H4 (cell line): ENCODE results near the gene OVCA2. TPM values are rescaled to one million over a fixed set of nuclear protein-coding genes. Genes with fewer than 3 reads are reported as not detected.

Experiments used
- DNase-seq: peaks from one replicate; pipeline ENCODE4 v3.0.0-alpha.2; 2015; ENCODE audit warnings: low spot score
- total RNA-seq: library from RNA; depleted of rRNA; stranded (reverse); fragments of >200 nt; shearing (Covaris generic); gene quantifications from 2 replicates; pipeline ENCODE4 v1.2.3, GENCODE V29; 2014

Gene OVCA2
- total RNA-seq, 1 experiment from 2014 or later, result 40.3 TPM

- DNase-seq, result no peak
Measured at GRCh38 chr17:2013994-2014317, 27.9 kb upstream of the OVCA2 start.

- DNase-seq, result no peak
Measured at GRCh38 chr17:2015314-2015713, 26.5 kb upstream of the OVCA2 start.

GRCh38 chr17:2016494-2016893 is 25.3 kb upstream of the OVCA2 start:
- DNase-seq, result no peak

GRCh38 chr17:2017274-2017941 is 24.4 kb upstream of the OVCA2 start:
- DNase-seq, result no peak

GRCh38 chr17:2018716-2019510 is 22.9 kb upstream of the OVCA2 start:
- no peak for DNase-seq

GRCh38 chr17:2019723-2020122 is 22.1 kb upstream of the OVCA2 start:
- DNase-seq, result no peak

GRCh38 chr17:2020721-2021120 is 21.1 kb upstream of the OVCA2 start:
- DNase-seq, result no peak

- DNase-seq, result no peak
Measured at GRCh38 chr17:2022647-2023240, 19.1 kb upstream of the OVCA2 start.

GRCh38 chr17:2023256-2023655 is 18.6 kb upstream of the OVCA2 start:
- no peak for DNase-seq

GRCh38 chr17:2023692-2024571 is 17.9 kb upstream of the OVCA2 start:
- no peak for DNase-seq

GRCh38 chr17:2024572-2025219 is 17.1 kb upstream of the OVCA2 start:
- no peak for DNase-seq

GRCh38 chr17:2025220-2025621 is 16.6 kb upstream of the OVCA2 start, which contains the start of gene RTN4RL1:
Gene RTN4RL1, minus strand, starts transcription at chr17:2025334. Its CDS starts 469 bp downstream, at chr17:2024865.
- DNase-seq, result peak; percentile 41

- peak; percentile 36 for DNase-seq
Measured at GRCh38 chr17:2025622-2026309, 16.1 kb upstream of the OVCA2 start.

- no peak for DNase-seq
Measured at GRCh38 chr17:2027528-2028233, 14.1 kb upstream of the OVCA2 start.

GRCh38 chr17:2028234-2028614 is 13.6 kb upstream of the OVCA2 start:
- no peak for DNase-seq

- no peak for DNase-seq
Measured at GRCh38 chr17:2028737-2029136, 13.1 kb upstream of the OVCA2 start.

- peak; percentile 84 for DNase-seq
Measured at GRCh38 chr17:2029911-2030778, 11.7 kb upstream of the OVCA2 start, which contains the start of gene DPH1. Gene DPH1, plus strand, starts transcription at chr17:2030153. Its CDS starts 17 bp downstream, at chr17:2030170.

GRCh38 chr17:2030779-2031163 is 11.1 kb upstream of the OVCA2 start:
- no peak for DNase-seq

- DNase-seq, result no peak
Measured at GRCh38 chr17:2033153-2033552, 8.7 kb upstream of the OVCA2 start.
